ENCODE results near the gene IFNK. TPM values are rescaled to one million over a fixed set of nuclear protein-coding genes. Genes with fewer than 3 reads are reported as not detected.

The IFNK gene
- total and polyA plus RNA-seq, 2 donors (not counting 3 experiments of a cell fraction or from before 2014, with no cell fraction given) = not detected

DNA sequence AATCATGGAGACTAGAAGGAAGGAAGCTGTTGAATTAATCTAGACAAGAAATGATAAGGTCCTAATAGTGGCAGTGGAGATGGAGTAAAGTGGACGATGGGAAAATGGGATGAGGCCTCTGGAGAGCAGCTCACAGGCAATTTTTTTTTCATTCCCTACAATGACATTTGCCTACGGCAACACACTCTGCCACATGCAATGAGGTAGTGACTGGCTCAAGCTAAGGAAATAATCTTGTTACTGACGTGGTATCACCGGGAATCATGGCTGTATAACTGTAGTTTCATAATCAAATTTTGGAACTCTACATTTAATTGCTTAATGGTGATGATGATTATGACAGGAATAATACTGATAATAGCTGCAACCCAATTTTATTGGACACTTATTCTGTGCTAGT, 17.6 kb downstream of the IFNK start:
- H3K27ac ChIP-seq (ENCODE audit: insufficient read depth, low read depth, low read length) = no peak overlapping the region
- CTCF ChIA-PET = interaction anchor here (1.4 kb wide), 1 partner anchor 12 kb away, joined by 4 read pairs; the partner anchor contains the start of gene MOB3B
- intact Hi-C loops (cut with micrococcal nuclease) = no loop called here

More for the DNA sequence above, 17.6 kb downstream of the IFNK start:
- no peak for DNase-seq (ENCODE audit: low read depth, low spot score)
- BruUV-seq (replicated peaks) = no TSS peak
- Histone ChIP-seq H3K9ac (replicated peaks; ENCODE audit: extremely low read depth, insufficient read depth, low read length) (no peak overlapping the region), H3K27me3 (ENCODE audit: control insufficient read depth in 2 of 2, insufficient read depth in 2 of 2, low read length in 2 of 2) (no peaks in the 10 kb centered on the region), H2AFZ (ENCODE audit: low read depth, low read length) (no peak overlapping the region), H3K9me1 (replicated peaks; ENCODE audit: control insufficient read depth, extremely low read depth, insufficient read depth, low read length) (no peaks in the 10 kb centered on the region), H3K4me1 (ENCODE audit: control insufficient read depth, extremely low read depth, insufficient read depth, low read length) (no peaks in the 10 kb centered on the region), H3K9me3 (replicated peaks; ENCODE audit: control insufficient read depth, insufficient read depth, low read length) (no peaks in the 10 kb centered on the region), H3K4me2 (ENCODE audit: insufficient read depth, low read length) (no peak overlapping the region), H3K4me3 (replicated peaks in 1 of 3; ENCODE audit: insufficient read depth in 1 of 3, low read depth in 1 of 3, low read length in 3 of 3) (no peak overlapping the region), H3K36me3 (ENCODE audit: control insufficient read depth in 2 of 2, extremely low read depth in 1 of 2, insufficient read depth in 2 of 2, low read length in 2 of 2) (no peaks in the 10 kb centered on the region), H4K20me1 (replicated peaks; ENCODE audit: control insufficient read depth, extremely low read depth, insufficient read depth, low read length) (no peaks in the 10 kb centered on the region), H3K79me2 (ENCODE audit: control insufficient read depth, insufficient read depth, low read length) (no peaks in the 10 kb centered on the region)
- FAIRE-seq = no peak
- TF ChIP-seq FOS (IDR thresholded peaks at IDR 0.05; ENCODE audit: borderline replicate concordance, insufficient read depth, low read length) (no peak), GATA2 (IDR thresholded peaks at IDR 0.05; ENCODE audit: insufficient read depth, insufficient read length, low read depth, low read length) (no peak), JUN (IDR thresholded peaks at IDR 0.05; ENCODE audit: borderline replicate concordance, insufficient read depth, insufficient read length, low read depth) (no peak), MYC (IDR thresholded peaks at IDR 0.05; ENCODE audit: low read depth, low read length) (no peak), POLR2A (IDR thresholded peaks at IDR 0.05; ENCODE audit: low read depth, low read length) (no peak), EZH2 (IDR thresholded peaks at IDR 0.05; ENCODE audit: borderline replicate concordance, low read depth, low read length, severe bottlenecking) (no peak), POLR2AphosphoS5 (IDR thresholded peaks at IDR 0.05; ENCODE audit: insufficient read depth, low read depth, low read length) (no peak)
- TF ChIP-seq, protein P1, sequence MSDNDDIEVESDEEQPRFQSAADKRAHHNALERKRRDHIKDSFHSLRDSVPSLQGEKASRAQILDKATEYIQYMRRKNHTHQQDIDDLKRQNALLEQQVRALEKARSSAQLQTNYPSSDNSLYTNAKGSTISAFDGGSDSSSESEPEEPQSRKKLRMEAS (IDR thresholded peaks at IDR 0.05; ENCODE audit: insufficient read depth, insufficient read length) = no peak
- TF ChIP-seq, protein P2, sequence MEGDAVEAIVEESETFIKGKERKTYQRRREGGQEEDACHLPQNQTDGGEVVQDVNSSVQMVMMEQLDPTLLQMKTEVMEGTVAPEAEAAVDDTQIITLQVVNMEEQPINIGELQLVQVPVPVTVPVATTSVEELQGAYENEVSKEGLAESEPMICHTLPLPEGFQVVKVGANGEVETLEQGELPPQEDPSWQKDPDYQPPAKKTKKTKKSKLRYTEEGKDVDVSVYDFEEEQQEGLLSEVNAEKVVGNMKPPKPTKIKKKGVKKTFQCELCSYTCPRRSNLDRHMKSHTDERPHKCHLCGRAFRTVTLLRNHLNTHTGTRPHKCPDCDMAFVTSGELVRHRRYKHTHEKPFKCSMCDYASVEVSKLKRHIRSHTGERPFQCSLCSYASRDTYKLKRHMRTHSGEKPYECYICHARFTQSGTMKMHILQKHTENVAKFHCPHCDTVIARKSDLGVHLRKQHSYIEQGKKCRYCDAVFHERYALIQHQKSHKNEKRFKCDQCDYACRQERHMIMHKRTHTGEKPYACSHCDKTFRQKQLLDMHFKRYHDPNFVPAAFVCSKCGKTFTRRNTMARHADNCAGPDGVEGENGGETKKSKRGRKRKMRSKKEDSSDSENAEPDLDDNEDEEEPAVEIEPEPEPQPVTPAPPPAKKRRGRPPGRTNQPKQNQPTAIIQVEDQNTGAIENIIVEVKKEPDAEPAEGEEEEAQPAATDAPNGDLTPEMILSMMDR (IDR thresholded peaks at IDR 0.05; ENCODE audit: extremely low read depth in 1 of 2, insufficient read depth in 1 of 2, low read depth in 1 of 2, low read length in 2 of 2) = no peak
- dilution Hi-C loops (cut with MboI; ENCODE audit: extremely low pct_ligation_motif_present, low sequenced_read_pairs) = no loop called here
- POLR2A ChIA-PET = no interaction called here
